HCT116 (cell line): Measurements from ENCODE around the gene TMEM126B. TPM values are rescaled to one million over a fixed set of nuclear protein-coding genes. Genes with fewer than 3 reads are reported as not detected.

Experiments
- ATAC-seq: fragments of 200-7000 bp; cut with Tn5 transposase; 2 replicates; pipeline ENCODE4 v1.9.1; 2020; ENCODE audit warnings: mild to moderate bottlenecking, moderate library complexity
- BruUV-seq: library from RNA; stranded (reverse); fragments of 400-500 nt; replicated peaks from 2 replicates; lab custom pipeline; 2021; lab: Mats Ljungman, UMichigan
- CTCF ChIA-PET: fragments of 300-600 bp; sonication (Branson Sonifier 250); formaldehyde crosslinking; loops from one replicate; lab custom pipeline; 2021; ENCODE audit warnings: antibody characterized with exemption; lab: Charles Lee
- POLR2A ChIA-PET: fragments of 300-600, 350-600 bp; sonication (Branson Sonifier 250); formaldehyde crosslinking; loops from one replicate; lab custom pipeline; 2021; ENCODE audit warnings: antibody characterized with exemption; lab: Charles Lee
- RAD21 ChIA-PET, 2 experiments: fragments of 300-600 bp; sonication (Branson Sonifier 250); formaldehyde crosslinking; loops; one replicate each; lab custom pipeline; 2023; ENCODE audit warnings: low total read pairs in 2 of 2; ENCODE audit not compliant: uncharacterized antibody in 2 of 2, unreplicated experiment in 2 of 2, low non-redundant PET in 1 of 2; lab: Charles Lee
- DNase-seq: peaks from one replicate; pipeline ENCODE4 v3.0.0-alpha.2; 2010; ENCODE audit warnings: low read depth, low spot score
- H2AFZ ChIP-seq: fragments of 200-600 bp; shearing (Covaris generic), sonication (generic); 2 replicates; pipeline ENCODE4 v1.6.1; 2017; ENCODE audit warnings: low read depth, mixed run types, mixed read lengths, antibody characterized with exemption, low read length; ENCODE audit not compliant: poor library complexity, severe bottlenecking
- H3K27ac ChIP-seq: 2 replicates; pipeline ENCODE4 v1.5.1; 2012; ENCODE audit warnings: low read depth, low read length
- H3K27me3 ChIP-seq: fragments of 200-600 bp; sonication (generic); 2 replicates; pipeline ENCODE4 v1.6.1; 2016; ENCODE audit warnings: mixed run types, low read length, mixed read lengths; ENCODE audit not compliant: insufficient read depth
- H3K36me3 ChIP-seq, 2 experiments: fragments of 200-500 bp in 1 of 2; fragments of 200-600 bp in 1 of 2; sonication (Bioruptor generic) in 1 of 2; sonication (generic) in 1 of 2; 2 replicates each; pipeline versions ENCODE4 v1.5.1 to v1.6.1; 2014 to 2016; ENCODE audit warnings: low read length in 2 of 2, inconsistent platforms in 1 of 2, mixed read lengths in 1 of 2, mixed run types in 1 of 2; ENCODE audit not compliant: insufficient read depth in 2 of 2, control insufficient read depth in 1 of 2
- H3K4me1 ChIP-seq, 2 experiments: fragments of 200-600 bp in 1 of 2; sonication (generic) in 1 of 2; 2 replicates each; pipeline versions ENCODE4 v1.5.1 to v1.6.1; 2012 to 2017; ENCODE audit warnings: low read length in 2 of 2, inconsistent platforms in 1 of 2, mild to moderate bottlenecking in 1 of 2, mixed read lengths in 1 of 2, mixed run types in 1 of 2, moderate library complexity in 1 of 2; ENCODE audit not compliant: insufficient read depth in 2 of 2, control insufficient read depth in 1 of 2
- H3K4me2 ChIP-seq: fragments of 200-600 bp; sonication (generic); 2 replicates; pipeline ENCODE4 v1.6.1; 2017; ENCODE audit warnings: mixed run types, low read length, mixed read lengths
- H3K4me3 ChIP-seq, 2 experiments: fragments of 200-600 bp in 1 of 2; sonication (generic) in 1 of 2; replicated peaks in 1 of 2; 2 replicates each; pipeline ENCODE4 v1.5.1; 2011 to 2016; ENCODE audit warnings: low read length in 2 of 2, control low read depth in 1 of 2, low read depth in 1 of 2, mild to moderate bottlenecking in 1 of 2, mixed read lengths in 1 of 2, mixed run types in 1 of 2
- H3K79me2 ChIP-seq: fragments of 200-600 bp; sonication (generic); 2 replicates; pipeline ENCODE4 v1.6.1; 2017; ENCODE audit warnings: mild to moderate bottlenecking, mixed run types, low read length, moderate library complexity, mixed read lengths; ENCODE audit not compliant: insufficient read depth
- H3K9ac ChIP-seq: fragments of 200-600 bp; sonication (generic); 2 replicates; pipeline ENCODE4 v1.6.1; 2016; ENCODE audit warnings: low read length, mixed read lengths
- H3K9me2 ChIP-seq: fragments of 200-600 bp; sonication (generic), shearing (Covaris generic); 2 replicates; pipeline ENCODE4 v1.6.1; 2017; ENCODE audit warnings: mixed run types, mild to moderate bottlenecking, moderate library complexity; ENCODE audit not compliant: insufficient read depth
- H3K9me3 ChIP-seq, 2 experiments: fragments of 200-500 bp in 1 of 2; fragments of 200-600 bp in 1 of 2; sonication (Bioruptor generic) in 1 of 2; sonication (generic) in 1 of 2; 2 replicates each; pipeline ENCODE4 v1.6.1; 2014 to 2017; ENCODE audit warnings: low read length in 2 of 2, mixed read lengths in 2 of 2, inconsistent platforms in 1 of 2, low read depth in 1 of 2, mild to moderate bottlenecking in 1 of 2, mixed run types in 1 of 2, moderate library complexity in 1 of 2; ENCODE audit not compliant: control insufficient read depth in 1 of 2, insufficient read depth in 1 of 2
- H4K20me1 ChIP-seq: fragments of 200-600 bp; sonication (generic), shearing (Covaris generic); 2 replicates; pipeline ENCODE4 v1.6.1; 2017; ENCODE audit warnings: mixed run types, mild to moderate bottlenecking, moderate library complexity; ENCODE audit not compliant: insufficient read depth
- CBX3 ChIP-seq: IDR thresholded peaks from 2 replicates; pipeline ENCODE4 v1.6.1; 2012; ENCODE audit warnings: low read depth
- CEBPB ChIP-seq: IDR thresholded peaks from 2 replicates; pipeline ENCODE4 v1.6.1; 2012; ENCODE audit warnings: low read depth
- EGR1 ChIP-seq: IDR thresholded peaks from 2 replicates; pipeline ENCODE4 v1.6.1; 2012; ENCODE audit warnings: low read depth
- ELF1 ChIP-seq: IDR thresholded peaks from 2 replicates; pipeline ENCODE4 v1.6.1; 2012; ENCODE audit warnings: low read depth, borderline replicate concordance
- EZH2 ChIP-seq: fragments of 200-600 bp; sonication (generic); IDR thresholded peaks from 2 replicates; pipeline ENCODE4 v1.6.1; 2017; ENCODE audit warnings: antibody characterized with exemption, mixed run types
- EZH2phosphoT487 ChIP-seq: fragments of 200-600 bp; IDR thresholded peaks from 2 replicates; pipeline ENCODE4 v1.6.1; 2018; ENCODE audit warnings: antibody characterized with exemption, borderline replicate concordance
- JUND ChIP-seq: IDR thresholded peaks from 2 replicates; pipeline ENCODE4 v1.6.1; 2012
- POLR2A ChIP-seq: IDR thresholded peaks from 2 replicates; pipeline ENCODE4 v1.7.0; 2011; ENCODE audit warnings: borderline replicate concordance; ENCODE audit not compliant: insufficient read depth, insufficient read length; ENCODE audit errors: extremely low read depth
- SIN3A ChIP-seq: IDR thresholded peaks from 2 replicates; pipeline ENCODE4 v1.6.1; 2012; ENCODE audit warnings: low read depth
- SRF ChIP-seq: IDR thresholded peaks from 2 replicates; pipeline ENCODE4 v1.6.1; 2012; ENCODE audit warnings: low read depth
- TCF7L2 ChIP-seq: IDR thresholded peaks from 2 replicates; pipeline ENCODE4 v1.7.0; 2011; ENCODE audit warnings: borderline replicate concordance, inconsistent platforms; ENCODE audit not compliant: insufficient read depth, insufficient read length; ENCODE audit errors: extremely low read depth
- YY1 ChIP-seq: IDR thresholded peaks from 2 replicates; pipeline ENCODE4 v1.6.1; 2011; ENCODE audit warnings: low read length, low read depth, moderate library complexity, mild to moderate bottlenecking; ENCODE audit not compliant: insufficient replicate concordance; ENCODE audit errors: extremely low read depth
- ZFX ChIP-seq: fragments of 450-650 bp; IDR thresholded peaks from 2 replicates; pipeline ENCODE4 v1.6.1; 2017
- intact Hi-C: fragments of 100-400 bp; cut with micrococcal nuclease; formaldehyde crosslinking; loops from 2 replicates; pipeline ENCODE4 v1.10.0; 2022
- total RNA-seq: library from RNA; stranded (reverse); gene quantifications from one replicate; pipeline ENCODE4 v1.2.1, GENCODE V29; 2021; ENCODE audit not compliant: unreplicated experiment
- TF ChIP-seq, protein P1 (sequence below): IDR thresholded peaks from 2 replicates; pipeline ENCODE4 v1.6.1; 2012
- TF ChIP-seq, protein P2 (sequence below): IDR thresholded peaks from 2 replicates; pipeline ENCODE4 v1.6.1; 2012; ENCODE audit warnings: low read depth
- TF ChIP-seq, protein P3 (sequence below): IDR thresholded peaks from 2 replicates; pipeline ENCODE4 v1.6.1; 2011; ENCODE audit warnings: mild to moderate bottlenecking, low read length, moderate library complexity; ENCODE audit not compliant: insufficient replicate concordance; ENCODE audit errors: extremely low read depth

The TMEM126B gene
- total RNA-seq, 1 experiment from 2014 or later = 49.0 TPM

DNA sequence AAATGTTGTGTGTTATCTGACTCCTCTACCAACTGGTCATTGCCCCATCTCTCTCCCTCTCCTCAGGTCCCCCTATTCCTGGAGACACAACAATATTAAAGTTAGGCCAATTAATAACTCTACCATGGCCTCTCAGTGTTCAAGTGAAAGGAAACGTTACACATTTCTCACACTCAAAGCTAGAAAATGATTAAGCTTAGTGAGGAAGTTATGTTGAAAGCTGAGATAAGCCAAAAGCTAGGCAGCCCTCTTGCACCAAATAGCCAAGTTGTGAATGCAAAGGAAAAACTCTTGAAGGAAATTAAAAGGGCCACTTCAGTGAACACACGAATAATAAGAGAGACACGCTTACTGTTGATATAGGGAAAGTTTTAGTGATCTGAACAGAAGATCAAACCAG is 8.1 kb upstream of the TMEM126B start (continued):
- TF ChIP-seq, protein P1, sequence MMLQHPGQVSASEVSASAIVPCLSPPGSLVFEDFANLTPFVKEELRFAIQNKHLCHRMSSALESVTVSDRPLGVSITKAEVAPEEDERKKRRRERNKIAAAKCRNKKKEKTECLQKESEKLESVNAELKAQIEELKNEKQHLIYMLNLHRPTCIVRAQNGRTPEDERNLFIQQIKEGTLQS = no peak
- no peak for TF ChIP-seq EZH2
- no peak for TF ChIP-seq YY1
- no peak for TF ChIP-seq CEBPB
- TF ChIP-seq, protein P2, sequence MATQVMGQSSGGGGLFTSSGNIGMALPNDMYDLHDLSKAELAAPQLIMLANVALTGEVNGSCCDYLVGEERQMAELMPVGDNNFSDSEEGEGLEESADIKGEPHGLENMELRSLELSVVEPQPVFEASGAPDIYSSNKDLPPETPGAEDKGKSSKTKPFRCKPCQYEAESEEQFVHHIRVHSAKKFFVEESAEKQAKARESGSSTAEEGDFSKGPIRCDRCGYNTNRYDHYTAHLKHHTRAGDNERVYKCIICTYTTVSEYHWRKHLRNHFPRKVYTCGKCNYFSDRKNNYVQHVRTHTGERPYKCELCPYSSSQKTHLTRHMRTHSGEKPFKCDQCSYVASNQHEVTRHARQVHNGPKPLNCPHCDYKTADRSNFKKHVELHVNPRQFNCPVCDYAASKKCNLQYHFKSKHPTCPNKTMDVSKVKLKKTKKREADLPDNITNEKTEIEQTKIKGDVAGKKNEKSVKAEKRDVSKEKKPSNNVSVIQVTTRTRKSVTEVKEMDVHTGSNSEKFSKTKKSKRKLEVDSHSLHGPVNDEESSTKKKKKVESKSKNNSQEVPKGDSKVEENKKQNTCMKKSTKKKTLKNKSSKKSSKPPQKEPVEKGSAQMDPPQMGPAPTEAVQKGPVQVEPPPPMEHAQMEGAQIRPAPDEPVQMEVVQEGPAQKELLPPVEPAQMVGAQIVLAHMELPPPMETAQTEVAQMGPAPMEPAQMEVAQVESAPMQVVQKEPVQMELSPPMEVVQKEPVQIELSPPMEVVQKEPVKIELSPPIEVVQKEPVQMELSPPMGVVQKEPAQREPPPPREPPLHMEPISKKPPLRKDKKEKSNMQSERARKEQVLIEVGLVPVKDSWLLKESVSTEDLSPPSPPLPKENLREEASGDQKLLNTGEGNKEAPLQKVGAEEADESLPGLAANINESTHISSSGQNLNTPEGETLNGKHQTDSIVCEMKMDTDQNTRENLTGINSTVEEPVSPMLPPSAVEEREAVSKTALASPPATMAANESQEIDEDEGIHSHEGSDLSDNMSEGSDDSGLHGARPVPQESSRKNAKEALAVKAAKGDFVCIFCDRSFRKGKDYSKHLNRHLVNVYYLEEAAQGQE = no peak

DNA sequence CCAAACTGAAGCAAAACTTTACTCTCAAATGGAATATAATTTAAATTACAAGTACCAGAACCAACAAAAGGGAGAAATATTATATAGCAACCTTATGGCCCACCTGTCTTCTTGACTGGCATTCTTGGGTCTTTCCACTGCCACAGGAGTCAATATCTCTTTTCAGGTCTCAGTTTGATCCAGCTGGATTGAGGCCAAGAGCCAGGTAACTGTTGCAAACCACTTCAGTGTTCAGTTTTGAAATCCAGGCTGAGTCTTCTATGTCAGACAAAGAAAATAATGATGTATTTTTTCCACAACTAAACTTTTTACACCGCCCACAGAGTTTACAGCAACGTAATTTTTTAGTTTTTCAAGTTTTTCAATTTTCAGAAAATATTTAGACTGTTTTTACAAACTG is 1.9 kb upstream of the TMEM126B start:
- RAD21 ChIA-PET = no interaction called here
- TF ChIP-seq ZFX = no peak
- TF ChIP-seq ELF1 = no peak
- TF ChIP-seq POLR2A = no peak
- no peak for TF ChIP-seq SIN3A
- no peak for TF ChIP-seq JUND
- no peak for TF ChIP-seq EZH2phosphoT487
- TF ChIP-seq CBX3 = no peak
- TF ChIP-seq TCF7L2 = no peak
- TF ChIP-seq SRF = no peak
- TF ChIP-seq, protein P2 = no peak
- TF ChIP-seq EGR1 = no peak
- TF ChIP-seq, protein P3, sequence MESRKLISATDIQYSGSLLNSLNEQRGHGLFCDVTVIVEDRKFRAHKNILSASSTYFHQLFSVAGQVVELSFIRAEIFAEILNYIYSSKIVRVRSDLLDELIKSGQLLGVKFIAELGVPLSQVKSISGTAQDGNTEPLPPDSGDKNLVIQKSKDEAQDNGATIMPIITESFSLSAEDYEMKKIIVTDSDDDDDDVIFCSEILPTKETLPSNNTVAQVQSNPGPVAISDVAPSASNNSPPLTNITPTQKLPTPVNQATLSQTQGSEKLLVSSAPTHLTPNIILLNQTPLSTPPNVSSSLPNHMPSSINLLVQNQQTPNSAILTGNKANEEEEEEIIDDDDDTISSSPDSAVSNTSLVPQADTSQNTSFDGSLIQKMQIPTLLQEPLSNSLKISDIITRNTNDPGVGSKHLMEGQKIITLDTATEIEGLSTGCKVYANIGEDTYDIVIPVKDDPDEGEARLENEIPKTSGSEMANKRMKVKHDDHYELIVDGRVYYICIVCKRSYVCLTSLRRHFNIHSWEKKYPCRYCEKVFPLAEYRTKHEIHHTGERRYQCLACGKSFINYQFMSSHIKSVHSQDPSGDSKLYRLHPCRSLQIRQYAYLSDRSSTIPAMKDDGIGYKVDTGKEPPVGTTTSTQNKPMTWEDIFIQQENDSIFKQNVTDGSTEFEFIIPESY = no peak
- TF ChIP-seq, all 23 proteins: peak for 0
- H4K20me1 ChIP-seq = no peaks in the 10 kb centered on the region
- H3K9me2 ChIP-seq = no peaks in the 10 kb centered on the region
- peaks cover 31% of the 10 kb centered on the region for H3K79me2 ChIP-seq
- no TSS peak for BruUV-seq
- H3K36me3 ChIP-seq = peaks cover 0 to 2% of the 10 kb centered on the region in 2 experiments; a peak in 1 of 4 replicates
- H3K27ac ChIP-seq = no peak overlapping the region
- H3K9me3 ChIP-seq = no peaks in the 10 kb centered on the region
- intact Hi-C loops = no loop called here
- ChIA-PET POLR2A (no interaction called here), CTCF (no interaction called here)
- H2AFZ ChIP-seq = no peak overlapping the region
- H3K4me1 ChIP-seq = peaks cover 6 to 19% of the 10 kb centered on the region in 2 experiments; a peak in 3 of 4 replicates
- no peaks in the 10 kb centered on the region for H3K27me3 ChIP-seq
- no peak overlapping the region for H3K4me2 ChIP-seq
- no peak overlapping the region for H3K9ac ChIP-seq
- DNase-seq (no peak), ATAC-seq (no peak)
- H3K4me3 ChIP-seq = no peak overlapping the region
